Peyer's patch (tissue), 4 donors: Measurements from ENCODE around the gene CCDC150. TPM values are rescaled to one million over a fixed set of nuclear protein-coding genes. Genes with fewer than 3 reads are reported as not detected.

ENCODE experiments used
- DNase-seq, 3 donors: peaks; one replicate each; pipeline ENCODE4 v3.0.0-alpha.2; 2017 to 2019
- H3K27ac ChIP-seq, 4 donors: fragments of 200-600 bp; sonication (generic); one replicate each; pipeline ENCODE4 v1.5.1; 2016 to 2019
- H3K27me3 ChIP-seq, 2 donors: fragments of 200-600 bp; sonication (generic); one replicate each; pipeline ENCODE4 v1.5.1; 2019
- H3K36me3 ChIP-seq, 3 donors: fragments of 200-600 bp; sonication (generic); one replicate each; pipeline ENCODE4 v1.5.1; 2016 to 2019
- H3K4me1 ChIP-seq, 4 donors: fragments of 200-600 bp; sonication (generic); one replicate each; pipeline ENCODE4 v1.5.1; 2016 to 2019
- H3K4me3 ChIP-seq, 4 donors: fragments of 200-600 bp; sonication (generic); 1 replicate in 3 of 4; 2 replicates in 1 of 4; pipeline ENCODE4 v1.5.1; 2016 to 2019; ENCODE audit warnings: mild to moderate bottlenecking in 1 of 4
- H3K9me3 ChIP-seq, 4 donors: fragments of 200-600 bp; sonication (generic); one replicate each; pipeline ENCODE4 v1.5.1; 2016 to 2019; ENCODE audit warnings: mild to moderate bottlenecking in 1 of 4
- CTCF ChIP-seq, 6 experiments: fragments of 450-650 bp in 4 of 6; fragments of 200-600 bp in 2 of 6; sonication (generic) in 1 of 6; IDR thresholded peaks; one replicate each; pipeline ENCODE4 v1.5.1; 2017 to 2019; ENCODE audit warnings: antibody characterized with exemption in 6 of 6, mild to moderate bottlenecking in 3 of 6, moderate library complexity in 1 of 6
- POLR2A ChIP-seq, 2 donors: fragments of 450-650 bp; IDR thresholded peaks; one replicate each; pipeline ENCODE4 v1.5.1; 2017; ENCODE audit warnings: antibody characterized with exemption in 2 of 2, mild to moderate bottlenecking in 2 of 2, moderate library complexity in 2 of 2
- total RNA-seq, 4 donors: library from RNA; depleted of rRNA; stranded (reverse); fragments of >200 nt; gene quantifications; one replicate each; pipeline ENCODE4 v1.1.0, GENCODE V29; 2016

CCDC150 gene
- total RNA-seq, 4 donors from 2014 or later: 3.9 to 69.3 (median 13.6) TPM

GRCh38 chr2:196655761-196656160 is 16.2 kb downstream of the CCDC150 start:
- Histone ChIP-seq H3K27ac (no peak overlapping the region), H3K9me3 (peaks cover 0 to 16% (median 3%) of the 10 kb centered on the region in 4 donors), H3K27me3 (no peaks in the 10 kb centered on the region), H3K4me3 (no peak overlapping the region), H3K36me3 (no peaks in the 10 kb centered on the region), H3K4me1 (no peaks in the 10 kb centered on the region)
- no peak for DNase-seq
- TF ChIP-seq CTCF (IDR thresholded peaks at IDR 0.05) (no peak), POLR2A (IDR thresholded peaks at IDR 0.05) (no peak)

DNA sequence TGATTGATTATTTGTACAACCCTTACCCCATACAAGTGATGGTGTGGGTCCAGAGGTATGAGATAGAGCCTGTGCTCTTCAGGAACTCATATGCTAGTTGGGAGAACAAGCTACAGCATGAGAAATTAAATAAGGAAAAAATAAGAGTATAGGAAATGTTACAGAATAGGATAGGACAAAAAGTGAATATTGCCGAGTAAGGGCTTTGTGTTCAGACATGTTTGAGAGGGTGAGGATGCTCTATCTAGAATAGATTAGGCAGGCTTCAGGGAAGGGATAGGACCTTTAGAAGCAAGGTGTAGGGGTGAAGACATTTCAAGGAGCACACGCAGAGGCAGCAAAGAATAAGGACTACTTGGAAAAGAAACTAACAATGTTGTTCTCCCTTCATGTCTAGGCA is 17.8 kb downstream of the CCDC150 start:
- Histone ChIP-seq H3K4me3 (no peak overlapping the region), H3K36me3 (no peaks in the 10 kb centered on the region), H3K27me3 (no peaks in the 10 kb centered on the region), H3K4me1 (no peaks in the 10 kb centered on the region), H3K27ac (no peak overlapping the region), H3K9me3 (peaks cover 0 to 7% (median 3%) of the 10 kb centered on the region in 4 donors)
- no peak for DNase-seq
- TF ChIP-seq POLR2A (IDR thresholded peaks at IDR 0.05) (no peak), CTCF (IDR thresholded peaks at IDR 0.05) (no peak)

GRCh38 chr2:196659844-196660243 is 20.3 kb downstream of the CCDC150 start:
- H3K27ac ChIP-seq: no peak overlapping the region
- no peaks in the 10 kb centered on the region for H3K4me1 ChIP-seq
- DNase-seq: no peak
- no peak overlapping the region for H3K4me3 ChIP-seq
- no peak for TF ChIP-seq POLR2A (IDR thresholded peaks at IDR 0.05)
- TF ChIP-seq CTCF (IDR thresholded peaks at IDR 0.05): no peak
- H3K9me3 ChIP-seq: no peaks in the 10 kb centered on the region
- no peaks in the 10 kb centered on the region for H3K36me3 ChIP-seq
- no peaks in the 10 kb centered on the region for H3K27me3 ChIP-seq

GRCh38 chr2:196660244-196660643 is 20.7 kb downstream of the CCDC150 start:
- no peak for DNase-seq
- Histone ChIP-seq H3K4me1 (no peaks in the 10 kb centered on the region), H3K36me3 (no peaks in the 10 kb centered on the region), H3K4me3 (no peak overlapping the region), H3K27me3 (no peaks in the 10 kb centered on the region), H3K9me3 (no peaks in the 10 kb centered on the region), H3K27ac (no peak overlapping the region)
- TF ChIP-seq POLR2A (IDR thresholded peaks at IDR 0.05): no peak
- no peak for TF ChIP-seq CTCF (IDR thresholded peaks at IDR 0.05)

GRCh38 chr2:196670342-196670741 is 30.8 kb downstream of the CCDC150 start:
- no peak for DNase-seq
- H3K9me3 ChIP-seq: no peaks in the 10 kb centered on the region
- H3K4me1 ChIP-seq: no peaks in the 10 kb centered on the region

More at GRCh38 chr2:196670342-196670741, 30.8 kb downstream of the CCDC150 start:
- no peak overlapping the region for H3K27ac ChIP-seq
- TF ChIP-seq POLR2A (IDR thresholded peaks at IDR 0.05) (no peak), CTCF (IDR thresholded peaks at IDR 0.05) (no peak)
- no peak overlapping the region for H3K4me3 ChIP-seq
- no peaks in the 10 kb centered on the region for H3K27me3 ChIP-seq
- H3K36me3 ChIP-seq: no peaks in the 10 kb centered on the region
